ENCODE results near the gene PAX4.

Gene PAX4

DNA sequence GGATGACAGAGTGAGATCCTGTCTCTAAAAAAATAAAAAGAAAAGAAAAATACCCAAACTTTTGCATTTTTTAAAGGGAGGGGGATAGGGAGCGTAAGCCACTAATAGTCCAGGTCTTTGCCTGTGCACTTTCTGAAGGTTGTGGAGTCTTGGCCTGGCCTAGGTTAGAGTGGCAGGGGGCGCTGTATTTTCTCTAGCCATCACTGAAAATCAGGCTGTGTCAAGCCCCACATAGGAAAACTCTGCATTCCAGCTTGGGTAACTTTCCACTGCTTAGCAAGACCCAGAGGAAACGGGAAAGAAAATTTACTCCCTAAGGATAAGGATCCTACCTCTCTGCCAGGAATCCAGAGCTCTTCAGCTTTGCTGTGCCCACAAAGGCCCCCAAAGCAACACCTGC, 10.5 kb upstream of the PAX4 start:
- FAIRE-seq = no peak

DNA sequence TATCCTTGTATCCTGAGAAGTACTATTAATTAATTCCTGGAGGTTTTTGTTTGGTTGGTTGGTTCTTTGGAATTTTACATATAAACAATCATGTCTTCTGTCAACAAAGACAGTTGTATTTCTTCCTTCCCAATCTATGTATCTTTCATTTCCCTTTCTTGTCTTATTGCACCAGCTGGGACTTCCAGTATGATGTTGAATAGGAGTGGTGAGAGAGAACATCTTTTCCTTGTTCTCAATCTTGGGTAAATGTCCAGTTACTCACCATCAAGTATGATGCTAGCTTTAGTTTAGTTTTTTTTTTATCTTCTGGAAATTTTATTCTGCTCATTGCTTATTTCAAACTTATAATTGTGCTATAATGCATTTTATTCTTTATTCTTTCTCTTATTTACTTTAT, 7.4 kb upstream of the PAX4 start:
- FAIRE-seq = no peak

DNA sequence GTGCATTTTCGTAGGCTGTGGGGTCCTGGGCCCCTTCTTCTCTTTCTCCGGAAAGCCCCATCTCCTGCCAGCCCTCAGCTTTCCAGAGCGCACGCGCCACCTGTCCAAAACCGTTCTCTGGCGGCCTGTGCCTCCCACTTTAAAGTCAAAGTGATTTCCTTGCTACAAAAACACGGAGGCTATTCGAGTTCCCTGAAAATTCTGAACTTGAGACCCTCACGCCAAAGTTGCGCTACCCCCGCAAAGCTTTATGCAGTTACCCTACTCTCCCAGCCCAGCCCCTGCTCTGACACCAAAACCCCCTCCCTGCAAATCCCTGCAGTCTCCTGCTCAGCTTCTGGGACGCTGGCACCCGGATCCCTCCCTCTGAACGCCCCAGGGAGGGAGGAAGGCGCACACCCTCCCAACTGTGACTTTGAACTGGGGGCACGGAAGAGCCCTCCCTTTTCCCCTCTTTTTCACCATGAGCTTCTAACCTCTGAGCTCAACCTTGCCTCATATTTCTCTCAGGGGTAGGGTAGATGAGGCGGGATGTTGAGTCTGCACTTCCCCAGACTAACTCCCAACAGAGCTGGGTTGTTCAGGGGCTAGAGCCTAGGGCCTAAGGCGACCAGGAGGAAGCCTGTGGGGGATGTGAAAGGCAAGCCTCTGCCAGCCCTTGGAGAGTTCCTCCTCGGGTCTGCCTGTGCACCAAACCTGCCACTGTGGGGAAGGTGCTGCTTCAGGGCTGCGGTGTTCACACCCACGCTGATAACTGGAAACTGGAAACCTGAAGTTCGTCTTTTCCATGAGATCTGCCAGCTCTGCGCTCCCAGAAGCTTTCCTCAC, 2.7 kb upstream of the PAX4 start:
- FAIRE-seq = no peak

DNA sequence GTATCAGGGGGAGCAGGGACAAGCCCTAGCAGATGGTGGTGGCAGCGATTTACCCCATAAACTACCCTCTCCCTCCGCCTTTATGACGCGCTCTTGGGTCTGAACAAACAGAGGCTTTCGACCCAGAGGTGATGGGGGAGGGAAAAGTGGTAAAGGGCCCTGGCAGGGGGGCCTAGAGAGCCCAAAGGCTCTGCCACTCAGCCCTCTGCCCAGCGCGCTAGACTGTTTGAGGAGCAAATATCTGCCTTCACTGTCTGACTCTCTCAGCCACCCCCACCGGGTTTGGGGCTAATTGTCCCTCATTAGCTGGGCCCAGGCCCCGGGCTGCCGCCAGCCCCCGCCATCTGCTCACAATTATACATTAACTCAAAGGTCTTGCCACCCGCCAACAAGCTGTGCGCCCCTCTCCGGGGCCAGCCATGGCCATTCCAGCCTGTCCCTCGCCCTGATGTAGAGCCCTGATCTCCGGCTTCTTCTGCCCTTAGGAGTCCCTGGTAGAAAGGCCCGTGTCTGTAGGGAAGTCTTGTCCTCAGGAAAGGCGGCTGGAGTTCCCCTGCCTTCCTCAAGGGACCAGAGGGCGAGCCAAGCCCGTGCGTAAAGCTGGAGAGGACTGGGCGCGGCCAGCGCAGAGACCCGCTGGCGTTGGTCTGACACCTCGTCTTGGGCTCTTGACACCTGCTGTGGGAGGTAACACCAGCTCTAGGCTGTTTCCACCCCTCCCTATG, 1.9 kb upstream of the PAX4 start:
- FAIRE-seq = no peak

DNA sequence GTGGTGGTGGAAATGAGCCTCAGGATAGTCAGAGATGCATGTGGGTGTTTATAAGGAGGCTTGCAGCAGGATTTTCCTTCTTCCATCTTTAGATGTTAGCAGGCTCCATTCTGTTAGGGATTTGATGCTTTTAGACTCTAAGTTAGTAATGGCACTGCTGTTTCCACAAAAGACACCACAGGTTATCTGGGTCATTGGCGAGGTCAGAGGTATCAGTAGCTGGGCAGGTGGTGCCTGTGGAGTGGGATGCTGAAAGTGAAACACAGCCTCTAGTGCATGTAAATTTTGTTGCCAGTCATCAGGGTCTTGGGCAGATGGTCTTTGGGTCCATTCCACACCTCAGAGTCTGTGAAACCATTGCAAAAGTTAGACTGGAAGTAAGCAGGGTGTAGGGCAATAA, 833 bp upstream of the PAX4 start:
- no peak for FAIRE-seq

DNA sequence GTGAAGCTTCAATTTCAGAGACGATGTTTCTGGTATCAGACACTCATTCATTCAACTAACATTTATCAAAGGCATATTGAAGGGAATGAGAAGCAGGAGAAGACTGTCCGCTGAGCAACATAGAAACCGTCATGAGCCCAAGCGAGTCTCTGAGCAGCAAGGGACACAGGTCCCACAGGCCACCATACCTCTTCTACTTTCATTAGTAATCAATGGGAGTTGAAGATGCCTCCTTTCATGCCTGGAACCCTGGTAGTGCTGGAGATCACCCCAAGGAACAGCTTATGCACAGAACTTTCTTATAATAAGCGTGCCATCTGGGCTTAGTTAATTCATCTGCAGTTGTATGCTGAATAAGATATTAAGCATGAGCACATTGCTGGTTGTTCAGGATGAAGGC, 1.2 kb downstream of the PAX4 start:
- FAIRE-seq = no peak

DNA sequence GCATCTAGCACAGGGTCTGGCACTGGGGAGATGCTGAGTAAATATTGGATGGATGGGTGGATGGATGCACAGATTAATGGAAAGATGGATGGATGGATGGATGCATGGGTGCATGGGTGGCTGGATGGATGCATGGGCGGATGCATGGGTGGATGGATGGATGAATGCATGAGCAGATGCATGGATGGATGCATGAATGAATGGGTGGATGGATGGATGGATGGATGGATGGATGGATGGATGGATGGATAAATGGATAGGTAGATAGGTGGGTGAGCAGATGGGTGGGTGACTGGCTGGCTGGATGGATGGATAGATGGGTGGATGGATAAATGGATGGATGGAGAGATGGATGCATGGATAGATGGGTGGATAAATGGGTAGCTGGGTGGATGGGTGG, 5.7 kb downstream of the PAX4 start:
- FAIRE-seq = no peak

DNA sequence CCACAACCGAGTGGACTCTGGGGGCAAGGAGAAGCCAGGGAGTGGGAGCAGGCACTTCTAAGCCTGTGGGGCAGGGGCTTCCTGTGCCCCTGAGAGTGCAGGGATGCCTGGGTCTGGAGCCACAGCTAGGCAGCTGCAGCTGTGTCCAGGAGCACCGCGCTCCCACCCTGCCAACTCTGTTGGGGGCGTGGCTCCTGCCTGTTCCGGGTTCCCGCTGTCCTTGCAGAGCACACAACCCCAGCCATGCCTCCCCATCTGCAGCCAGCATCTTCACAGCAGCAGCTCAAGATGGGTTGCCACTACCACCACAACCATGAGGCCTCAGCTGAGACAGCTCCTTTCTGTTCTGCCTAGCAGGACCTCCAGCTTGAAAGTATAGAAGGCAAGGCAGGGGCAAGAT, 8.6 kb downstream of the PAX4 start:
- no peak for FAIRE-seq

DNA sequence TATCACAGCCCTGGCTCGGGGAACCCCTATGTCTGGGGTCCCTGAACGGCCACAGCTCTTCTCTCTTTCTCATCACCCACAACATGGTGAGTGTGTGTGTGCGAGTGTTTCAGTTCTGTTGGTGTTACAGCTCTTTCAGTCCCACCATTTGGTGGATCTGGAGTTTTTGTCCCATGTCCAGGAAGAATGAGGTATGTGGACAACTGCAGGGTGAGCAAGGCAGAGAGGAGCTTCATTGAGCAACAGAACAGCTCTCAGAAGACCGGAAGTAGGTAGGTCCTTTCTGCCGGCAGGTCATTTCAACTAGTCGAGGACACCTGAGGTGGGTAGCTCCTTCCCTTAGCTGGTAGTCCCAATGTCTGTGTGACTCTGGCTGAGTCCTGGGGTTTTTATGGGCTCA, 9.5 kb downstream of the PAX4 start:
- no peak for FAIRE-seq

DNA sequence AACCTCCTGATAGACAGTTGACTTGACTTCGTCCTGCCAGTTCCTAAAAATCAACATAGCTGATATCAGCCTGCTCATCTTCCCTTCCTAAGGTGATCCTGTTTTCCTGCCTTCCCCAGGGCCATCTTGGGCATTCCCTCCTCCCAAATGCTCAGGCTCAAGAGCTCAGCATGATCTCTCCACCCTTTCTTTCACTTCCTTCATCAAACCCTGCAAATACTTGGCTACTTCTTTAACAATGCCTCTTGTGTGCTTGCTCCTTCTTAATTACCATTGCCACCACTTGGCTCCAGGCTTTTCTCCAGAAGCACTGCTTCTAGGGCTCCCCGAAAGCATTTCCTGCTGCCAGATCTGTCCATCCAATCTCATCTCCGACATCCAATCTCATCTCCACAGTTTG, 17.1 kb downstream of the PAX4 start:
- no peak for FAIRE-seq

DNA sequence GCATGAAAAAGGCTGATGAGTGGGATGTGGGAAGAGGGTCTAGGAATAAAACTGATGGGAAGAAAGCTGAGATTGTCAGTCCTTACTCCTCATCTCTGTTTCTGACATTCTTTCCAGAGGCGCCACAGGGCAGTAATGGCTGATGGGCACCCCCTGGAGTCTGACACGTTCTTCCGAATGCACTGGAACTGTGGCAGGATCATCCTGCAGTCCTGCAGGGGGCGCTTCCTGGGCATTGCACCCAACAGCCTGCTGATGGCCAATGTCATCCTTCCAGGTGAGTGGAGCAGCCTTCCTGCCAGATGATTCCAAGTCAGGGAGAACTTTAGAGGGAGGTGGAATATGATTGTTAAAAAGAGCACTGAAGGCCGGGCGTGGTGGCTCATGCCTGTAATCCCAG, 19.6 kb downstream of the PAX4 start:
- no peak for FAIRE-seq

DNA sequence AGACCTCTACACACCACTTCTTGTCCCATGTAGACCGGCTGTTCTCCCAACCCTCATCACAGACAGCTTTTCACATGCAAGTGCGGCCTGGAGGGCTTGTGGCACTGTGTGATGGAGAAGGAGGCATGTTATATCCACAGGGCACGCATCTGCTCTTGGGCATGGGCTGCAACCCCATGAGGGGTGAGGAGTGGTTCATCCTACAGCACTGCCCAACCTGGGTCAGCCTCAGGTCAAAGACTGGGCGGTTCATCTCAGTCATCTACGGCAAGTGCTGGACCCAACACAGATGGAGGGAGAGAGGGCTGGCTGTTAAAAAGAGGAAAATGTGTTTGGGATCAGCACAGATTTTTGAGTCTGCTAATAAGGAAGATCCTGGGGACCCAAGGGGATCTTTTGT, 22.2 kb downstream of the PAX4 start:
- no peak for FAIRE-seq

DNA sequence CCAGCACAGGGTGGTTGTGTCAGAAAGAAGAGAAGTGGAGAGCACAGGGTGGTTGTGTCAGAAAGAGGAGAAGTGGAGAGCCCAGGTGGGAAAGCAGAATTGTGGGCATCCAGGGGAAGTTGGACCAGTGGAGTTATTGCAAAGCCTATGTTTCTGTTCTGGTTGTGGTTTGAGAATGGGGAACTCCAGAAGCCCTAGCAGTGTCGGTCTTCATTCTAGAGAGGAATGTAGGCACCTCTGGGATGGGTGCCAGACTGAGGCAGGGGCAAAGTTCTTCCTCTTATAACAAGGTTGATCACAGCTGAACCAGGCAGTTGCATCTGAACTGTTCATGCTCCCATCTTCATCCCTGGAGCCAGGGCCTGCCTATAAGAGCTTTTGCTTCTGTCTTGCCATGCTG, 23.5 kb downstream of the PAX4 start:
- no peak for FAIRE-seq

DNA sequence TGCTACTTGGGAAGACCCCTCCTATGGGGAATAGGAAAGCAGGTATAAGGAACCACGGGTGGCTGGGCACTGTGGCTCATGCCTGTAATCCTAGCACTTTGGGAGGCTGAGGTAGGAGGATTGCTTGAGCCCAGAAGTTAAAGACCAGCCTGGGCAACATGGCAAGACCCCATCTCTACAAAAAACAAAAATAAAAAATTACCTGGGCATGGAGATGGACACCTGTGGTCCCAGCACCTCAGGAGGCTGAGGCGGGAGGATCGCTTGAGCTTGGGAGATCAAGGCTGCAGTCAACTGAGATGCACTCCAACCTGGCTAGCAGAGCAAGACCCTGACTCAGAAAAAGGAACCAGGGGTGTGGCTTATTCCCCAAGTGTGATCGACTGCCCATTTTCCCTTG, 25.4 kb downstream of the PAX4 start:
- no peak for FAIRE-seq

DNA sequence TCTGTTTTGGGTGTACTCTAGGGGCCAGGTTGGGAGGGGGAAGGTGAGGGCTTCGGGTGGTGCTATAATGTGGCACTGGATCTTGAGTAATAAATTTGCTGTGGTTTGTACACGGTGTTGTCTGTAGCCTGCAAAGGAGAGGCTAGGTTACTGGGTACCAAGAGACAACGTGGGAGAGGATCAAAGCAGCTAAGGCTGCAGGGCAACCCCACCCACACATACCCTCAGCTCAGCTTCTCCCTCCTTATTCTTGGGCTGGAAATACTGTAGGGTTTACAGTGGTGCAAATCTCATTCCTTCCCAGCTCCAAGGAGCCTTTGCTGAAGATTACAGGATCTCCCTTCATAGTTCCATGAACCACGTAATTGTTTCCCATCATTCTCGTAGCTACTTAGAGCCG, 26.4 kb downstream of the PAX4 start:
- no peak for FAIRE-seq

DNA sequence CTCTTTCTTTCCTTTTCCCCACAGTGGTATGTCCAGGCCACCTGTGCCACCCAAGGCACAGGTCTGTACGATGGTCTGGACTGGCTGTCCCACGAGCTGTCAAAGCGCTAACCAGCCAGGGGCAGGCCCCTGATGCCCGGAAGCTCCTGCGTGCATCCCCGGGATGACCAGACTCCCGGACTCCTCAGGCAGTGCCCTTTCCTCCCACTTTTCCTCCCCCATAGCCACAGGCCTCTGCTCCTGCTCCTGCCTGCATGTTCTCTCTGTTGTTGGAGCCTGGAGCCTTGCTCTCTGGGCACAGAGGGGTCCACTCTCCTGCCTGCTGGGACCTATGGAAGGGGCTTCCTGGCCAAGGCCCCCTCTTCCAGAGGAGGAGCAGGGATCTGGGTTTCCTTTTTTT, 26.8 kb downstream of the PAX4 start:
- no peak for FAIRE-seq

DNA sequence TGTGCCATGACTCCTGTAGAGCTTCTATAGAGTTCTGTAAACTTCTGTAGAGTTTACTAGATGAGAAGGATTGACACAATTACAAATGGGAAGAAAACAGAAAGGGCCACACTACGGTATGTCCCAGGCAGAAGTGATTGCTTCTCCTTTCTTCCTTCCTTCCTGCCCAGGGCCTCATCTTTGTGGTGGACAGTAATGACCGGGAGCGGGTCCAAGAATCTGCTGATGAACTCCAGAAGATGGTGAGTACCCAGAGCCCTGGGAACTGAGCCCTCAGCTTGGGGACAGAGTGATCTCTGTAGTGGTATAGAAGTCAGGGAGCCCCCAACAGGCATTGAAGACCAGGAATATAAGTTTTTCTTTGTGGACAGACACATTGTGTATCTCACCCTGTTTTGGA, 28.0 kb downstream of the PAX4 start:
- FAIRE-seq = no peak

DNA sequence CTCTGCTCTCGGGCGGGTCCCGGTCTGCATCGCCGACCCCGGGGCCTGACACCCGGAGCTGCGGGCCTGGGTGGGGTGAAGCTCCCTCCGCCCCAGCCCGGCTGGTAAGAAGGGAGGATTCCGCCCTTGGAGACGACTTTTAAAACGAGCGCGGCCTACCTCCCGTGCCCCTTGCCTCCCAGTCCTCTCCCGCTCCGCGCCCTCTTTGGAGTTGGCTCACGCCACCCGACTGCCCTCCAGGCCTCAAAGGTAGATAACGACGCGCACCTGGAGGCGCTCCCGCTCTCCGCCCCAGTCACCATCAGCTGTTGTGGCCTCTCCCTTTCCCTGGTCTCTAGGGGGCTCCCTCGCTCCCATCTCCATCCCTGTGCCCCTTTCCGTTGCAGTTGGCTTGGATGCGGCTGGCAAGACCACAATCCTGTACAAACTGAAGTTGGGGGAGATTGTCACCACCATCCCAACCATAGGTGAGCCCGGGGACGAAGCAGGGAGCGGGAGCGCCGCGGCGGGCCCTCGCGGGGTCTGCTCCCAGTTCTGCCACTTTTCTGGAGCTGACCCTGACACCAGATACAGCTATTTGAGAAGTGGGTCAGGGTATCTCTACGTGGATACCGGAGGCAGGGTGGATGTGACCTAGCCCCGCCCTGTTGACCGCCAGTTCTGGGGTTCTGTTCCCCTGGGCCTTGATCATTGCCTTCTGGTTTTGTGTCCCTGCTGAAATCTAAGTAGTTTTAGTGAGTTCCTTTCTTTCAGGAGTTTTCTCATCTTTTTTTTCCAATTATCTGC, 29.1 kb downstream of the PAX4 start:
- FAIRE-seq = no peak

DNA sequence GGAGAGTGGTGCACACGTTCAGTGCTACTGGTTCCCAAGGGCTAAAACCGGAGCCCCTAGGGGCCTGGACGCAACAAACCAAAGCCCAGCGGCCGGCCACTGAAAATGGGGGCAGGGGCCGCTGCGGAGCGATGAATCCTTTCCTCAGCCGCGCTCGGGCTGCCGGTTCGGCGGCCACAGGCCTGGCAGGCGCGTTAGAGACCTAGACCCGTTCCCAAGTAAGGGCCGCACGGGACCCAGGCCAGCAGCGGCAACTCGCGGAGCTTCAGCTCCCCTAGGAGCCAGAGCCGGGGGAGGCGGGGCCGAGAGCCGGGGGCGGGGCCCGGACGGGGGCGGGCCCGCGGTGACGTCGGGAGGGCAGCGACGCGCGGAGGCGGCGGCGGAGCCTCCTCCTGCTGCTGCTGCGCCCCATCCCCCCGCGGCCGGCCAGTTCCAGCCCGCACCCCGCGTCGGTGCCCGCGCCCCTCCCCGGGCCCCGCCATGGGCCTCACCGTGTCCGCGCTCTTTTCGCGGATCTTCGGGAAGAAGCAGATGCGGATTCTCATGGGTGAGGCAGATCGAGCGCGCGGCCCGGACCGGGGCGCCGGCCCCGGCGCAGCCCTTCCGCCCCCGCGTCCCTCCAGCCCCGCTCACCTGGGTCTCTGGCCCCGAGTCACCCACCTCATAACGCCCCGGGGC, 29.8 kb downstream of the PAX4 start, which contains the start of gene ARF5:
ARF5 (plus strand) TSS at position 393 of the 678 bp plus-strand sequence; CDS start at position 481, 88 bp downstream.
- no peak for FAIRE-seq

DNA sequence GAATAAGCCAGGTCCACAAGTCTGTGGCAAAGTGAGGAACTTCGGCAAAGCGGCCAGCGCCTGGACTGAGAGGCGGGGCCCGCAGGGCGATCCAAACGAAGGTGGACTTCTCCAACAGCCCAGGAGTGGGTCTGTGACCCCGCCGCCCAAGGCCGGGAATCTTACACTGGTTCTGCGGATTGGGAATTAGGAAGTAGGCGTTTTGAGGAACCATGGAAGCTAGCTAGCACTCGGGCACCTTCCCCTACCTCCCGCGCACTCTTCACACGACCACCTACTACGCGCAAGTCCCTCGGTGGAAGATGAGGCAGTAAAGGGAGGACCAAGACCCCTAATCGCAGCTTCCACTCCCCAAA, 30.3 kb downstream of the PAX4 start:
- no peak for FAIRE-seq

DNA sequence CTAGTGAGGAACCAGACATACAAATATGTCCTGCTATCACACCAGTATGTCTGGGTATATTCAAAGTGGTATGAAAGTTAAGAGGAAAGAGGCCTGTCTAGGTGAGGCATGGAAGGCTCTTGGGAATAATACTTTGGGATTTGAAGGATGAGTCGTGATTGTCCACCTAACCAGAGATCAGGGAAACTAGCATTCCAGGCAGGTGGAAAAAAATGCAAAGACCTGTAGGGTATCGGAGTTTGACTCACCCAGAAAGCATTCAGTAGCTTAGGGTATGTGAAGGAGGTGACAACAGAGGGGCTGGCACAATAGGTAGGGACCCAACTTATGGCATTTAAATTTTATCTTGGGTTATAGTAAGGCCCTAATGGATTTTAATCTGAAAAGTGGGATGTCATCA, 31.6 kb downstream of the PAX4 start:
- no peak for FAIRE-seq

DNA sequence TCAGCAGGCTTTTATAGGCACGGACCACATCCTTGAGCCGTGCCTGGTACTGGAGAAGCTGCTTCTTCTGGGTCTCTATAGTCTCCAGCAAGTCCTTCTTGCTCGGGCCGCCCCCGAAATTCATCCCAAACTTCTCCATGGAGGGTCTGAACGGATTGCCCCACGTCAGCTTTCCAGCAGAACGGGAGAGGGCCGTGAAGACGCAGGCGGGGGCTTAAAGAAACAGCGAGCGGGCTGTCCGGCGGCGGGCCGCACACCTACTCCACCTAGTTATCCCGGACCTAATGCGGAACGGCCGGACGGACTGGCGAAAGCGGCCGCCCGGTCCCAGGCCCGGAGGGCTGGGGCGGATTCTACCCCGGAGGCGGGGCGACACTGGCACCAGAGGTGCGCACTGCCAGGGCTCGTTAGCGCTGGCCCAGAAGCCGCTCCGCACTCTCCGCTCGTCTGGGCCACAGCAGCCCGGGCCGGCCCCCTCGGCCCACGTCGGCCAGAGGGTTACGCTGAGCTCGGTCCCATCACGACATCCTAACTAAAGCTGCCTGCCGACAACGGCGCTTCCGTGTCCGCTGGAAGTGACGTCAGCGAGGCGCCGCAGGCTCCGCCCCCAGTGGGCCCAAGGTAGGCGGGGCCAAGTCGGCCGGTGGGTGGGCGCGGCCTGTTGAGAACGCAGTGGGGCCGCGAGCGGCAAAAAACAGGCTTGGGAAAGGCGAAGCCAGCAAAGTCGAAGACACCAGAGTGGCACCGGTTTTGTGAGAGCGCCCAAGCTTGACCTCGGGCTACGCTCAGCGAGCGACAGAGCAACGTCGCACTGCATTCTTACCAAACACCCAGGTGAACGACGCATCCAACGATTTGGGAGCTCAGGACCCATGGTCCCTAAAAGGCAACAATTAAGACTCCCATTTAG, 32.6 kb downstream of the PAX4 start, which contains the start of gene GCC1:
GCC1 (minus strand) TSS at position 553 of the 910 bp plus-strand sequence; CDS start at position 139, 414 bp downstream.
- no peak for FAIRE-seq
